Nephron progenitor cell (in vitro differentiated cells): Measurements from ENCODE around the gene TIMM13.

Experiments used
- DNase-seq: peaks from one replicate; pipeline ENCODE4 v3.0.0; 2021
- H3K27ac Mint-ChIP-seq: 2 replicates; pipeline ENCODE4 v1.8.0; 2021; ENCODE audit warnings: mild to moderate bottlenecking, moderate library complexity, mixed read lengths
- H3K27me3 Mint-ChIP-seq: 2 replicates; pipeline ENCODE4 v1.8.0; 2021; ENCODE audit warnings: mild to moderate bottlenecking, low read depth, mixed read lengths; ENCODE audit not compliant: poor library complexity
- H3K36me3 Mint-ChIP-seq: 2 replicates; pipeline ENCODE4 v1.8.0; 2021; ENCODE audit warnings: low read depth, mixed read lengths
- H3K4me1 Mint-ChIP-seq: 2 replicates; pipeline ENCODE4 v1.8.0; 2021; ENCODE audit warnings: mixed read lengths
- H3K4me3 Mint-ChIP-seq: 2 replicates; pipeline ENCODE4 v1.8.0; 2021; ENCODE audit warnings: mild to moderate bottlenecking, moderate library complexity, mixed read lengths
- H3K9me3 Mint-ChIP-seq: 2 replicates; pipeline ENCODE4 v1.8.0; 2021; ENCODE audit warnings: mild to moderate bottlenecking, moderate library complexity, mixed read lengths
- CTCF ChIP-seq: fragments of 200-600 bp; sonication (generic); IDR thresholded peaks from 2 replicates; pipeline ENCODE4 v1.5.0; 2021; ENCODE audit warnings: antibody characterized with exemption

Gene TIMM13

GRCh38 chr19:2376784-2377519, 50.4 kb downstream of the TIMM13 start:
- peak overlapping the region; percentile 5 for H3K4me3 Mint-ChIP-seq
- no peak for TF ChIP-seq CTCF
- H3K4me1 Mint-ChIP-seq = peaks cover 33% of the 10 kb centered on the region
- peaks cover 36% of the 10 kb centered on the region for H3K9me3 Mint-ChIP-seq
- H3K27me3 Mint-ChIP-seq = peaks cover 12% of the 10 kb centered on the region
- H3K27ac Mint-ChIP-seq = peak overlapping the region; percentile 16
- no peak for DNase-seq
- no peaks in the 10 kb centered on the region for H3K36me3 Mint-ChIP-seq
